HL-60/S4 (cell line): ENCODE data around the gene CD68.

Source experiments
- in situ Hi-C: fragments of 300-500 bp; cut with MboI; formaldehyde crosslinking; loops from 2 replicates; pipeline ENCODE4 v1.14.3; 2022; ENCODE audit warnings: low sequenced_read_pairs

The CD68 gene

DNA sequence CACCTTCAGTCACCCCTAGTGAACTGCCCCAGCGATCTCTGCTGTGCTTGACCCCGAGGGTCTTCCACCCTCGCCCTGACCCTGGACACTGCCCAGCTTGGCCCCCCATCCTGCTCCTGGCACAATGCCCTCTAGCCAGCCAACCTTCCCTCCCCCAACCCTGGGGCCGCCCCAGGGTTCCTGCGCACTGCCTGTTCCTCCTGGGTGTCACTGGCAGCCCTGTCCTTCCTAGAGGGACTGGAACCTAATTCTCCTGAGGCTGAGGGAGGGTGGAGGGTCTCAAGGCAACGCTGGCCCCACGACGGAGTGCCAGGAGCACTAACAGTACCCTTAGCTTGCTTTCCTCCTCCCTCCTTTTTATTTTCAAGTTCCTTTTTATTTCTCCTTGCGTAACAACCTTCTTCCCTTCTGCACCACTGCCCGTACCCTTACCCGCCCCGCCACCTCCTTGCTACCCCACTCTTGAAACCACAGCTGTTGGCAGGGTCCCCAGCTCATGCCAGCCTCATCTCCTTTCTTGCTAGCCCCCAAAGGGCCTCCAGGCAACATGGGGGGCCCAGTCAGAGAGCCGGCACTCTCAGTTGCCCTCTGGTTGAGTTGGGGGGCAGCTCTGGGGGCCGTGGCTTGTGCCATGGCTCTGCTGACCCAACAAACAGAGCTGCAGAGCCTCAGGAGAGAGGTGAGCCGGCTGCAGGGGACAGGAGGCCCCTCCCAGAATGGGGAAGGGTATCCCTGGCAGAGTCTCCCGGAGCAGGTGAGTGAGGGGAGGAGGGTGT lies 20.7 kb upstream of the CD68 start, which contains the start of gene TNFSF13:
TSS of gene TNFSF13 (plus strand) at position 207 of the 776 bp plus-strand sequence. CDS start at position 497, 290 bp downstream.
- in situ Hi-C loops = no loop called here

DNA sequence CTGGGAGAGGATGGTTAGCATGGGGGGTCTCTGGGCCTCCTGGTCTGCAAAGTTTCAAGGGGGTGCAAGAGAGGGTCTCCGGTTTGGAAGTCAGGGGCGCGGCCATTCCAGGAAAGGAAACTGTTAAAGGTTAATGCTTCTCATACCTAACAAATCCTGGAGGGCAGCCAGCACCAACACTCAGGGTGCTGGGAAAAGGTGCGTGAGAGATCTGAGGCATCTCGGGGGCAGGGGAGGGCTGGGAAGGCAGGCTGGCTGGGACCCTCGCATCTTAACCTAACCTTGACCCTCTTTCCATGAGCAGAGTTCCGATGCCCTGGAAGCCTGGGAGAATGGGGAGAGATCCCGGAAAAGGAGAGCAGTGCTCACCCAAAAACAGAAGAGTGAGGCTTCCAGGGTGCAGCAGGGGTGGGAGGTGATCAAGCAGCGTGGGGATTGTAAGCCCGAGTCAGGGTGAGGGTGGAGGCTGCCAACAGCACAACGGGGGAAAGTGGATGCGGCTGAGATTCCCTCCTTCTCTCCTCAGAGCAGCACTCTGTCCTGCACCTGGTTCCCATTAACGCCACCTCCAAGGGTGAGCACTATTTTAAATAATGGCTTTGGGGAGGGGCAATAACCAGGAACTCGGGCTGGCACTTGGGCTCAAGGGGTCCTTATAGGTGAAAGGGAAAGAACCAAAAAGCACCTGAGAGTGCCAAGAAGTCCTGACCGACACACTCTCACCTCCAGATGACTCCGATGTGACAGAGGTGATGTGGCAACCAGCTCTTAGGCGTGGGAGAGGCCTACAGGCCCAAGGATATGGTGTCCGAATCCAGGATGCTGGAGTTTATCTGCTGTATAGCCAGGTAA lies 19.9 kb upstream of the CD68 start:
- in situ Hi-C loops = no loop called here

DNA sequence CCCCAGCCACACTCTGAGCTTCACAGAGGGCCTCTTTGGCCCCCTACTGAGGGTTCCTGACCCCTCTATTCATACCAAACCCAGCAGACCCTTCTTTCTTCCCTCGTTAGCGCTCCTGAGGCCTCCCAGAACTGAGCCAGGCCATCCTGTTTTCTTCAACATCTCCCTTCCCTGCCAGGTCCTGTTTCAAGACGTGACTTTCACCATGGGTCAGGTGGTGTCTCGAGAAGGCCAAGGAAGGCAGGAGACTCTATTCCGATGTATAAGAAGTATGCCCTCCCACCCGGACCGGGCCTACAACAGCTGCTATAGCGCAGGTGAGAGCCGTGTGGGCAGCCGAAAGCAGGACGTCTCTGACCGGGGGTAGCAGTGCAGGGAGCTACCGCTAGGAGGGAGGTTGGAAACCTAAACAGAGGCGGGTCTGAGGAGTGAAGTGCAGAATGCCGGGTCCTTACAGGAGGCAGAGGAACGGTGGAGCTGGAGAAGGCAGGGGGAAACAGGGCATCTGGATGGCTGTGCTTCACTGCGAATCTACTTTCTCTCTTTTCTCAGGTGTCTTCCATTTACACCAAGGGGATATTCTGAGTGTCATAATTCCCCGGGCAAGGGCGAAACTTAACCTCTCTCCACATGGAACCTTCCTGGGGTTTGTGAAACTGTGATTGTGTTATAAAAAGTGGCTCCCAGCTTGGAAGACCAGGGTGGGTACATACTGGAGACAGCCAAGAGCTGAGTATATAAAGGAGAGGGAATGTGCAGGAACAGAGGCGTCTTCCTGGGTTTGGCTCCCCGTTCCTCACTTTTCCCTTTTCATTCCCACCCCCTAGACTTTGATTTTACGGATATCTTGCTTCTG lies 19.0 kb upstream of the CD68 start:
- in situ Hi-C loops = no loop called here

GRCh38 chr17:7561028-7561575 lies 18.3 kb upstream of the CD68 start:
- in situ Hi-C loops = no loop called here

DNA sequence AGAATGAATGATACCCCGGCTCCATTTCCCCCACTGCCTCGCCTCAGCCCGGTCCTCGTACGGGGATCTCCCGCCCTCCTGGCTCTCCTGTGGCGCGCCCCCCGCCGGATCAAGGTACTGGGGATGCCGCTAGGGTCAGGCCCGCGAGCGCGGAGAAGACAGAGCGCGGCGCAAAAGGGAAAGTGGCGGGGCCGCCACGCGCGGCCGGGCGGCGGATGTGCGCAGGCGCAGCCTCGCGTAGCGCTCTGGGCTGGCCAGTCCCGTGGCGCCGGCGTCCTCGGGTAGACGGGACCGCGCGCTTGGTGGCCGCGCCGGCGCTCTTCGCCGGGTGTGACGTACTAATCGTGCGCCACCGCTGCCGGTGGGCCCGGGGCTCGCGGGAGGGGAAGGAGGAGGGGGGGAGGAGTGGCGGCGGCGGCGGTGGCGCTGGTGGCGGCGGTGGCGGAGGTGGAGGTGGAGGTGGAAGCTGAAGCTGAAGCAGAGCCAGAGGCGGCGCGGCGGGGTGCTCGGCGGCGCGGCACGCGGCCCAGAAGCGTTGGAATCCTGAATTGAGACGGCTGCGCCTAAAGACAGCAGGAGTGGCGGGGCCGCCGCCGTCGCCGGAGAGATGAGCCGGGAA lies 17.7 kb upstream of the CD68 start, which contains the start of gene SENP3:
TSS of gene SENP3 (plus strand) at position 331 of the 619 bp plus-strand sequence. CDS start 1,158 bp downstream, outside the sequence.
- in situ Hi-C loops = no loop called here

- in situ Hi-C loops = no loop called here
Observed at GRCh38 chr17:7562208-7562605, 17.2 kb upstream of the CD68 start.

- in situ Hi-C loops = no loop called here
Observed at GRCh38 chr17:7563115-7563869, 16.1 kb upstream of the CD68 start.

DNA sequence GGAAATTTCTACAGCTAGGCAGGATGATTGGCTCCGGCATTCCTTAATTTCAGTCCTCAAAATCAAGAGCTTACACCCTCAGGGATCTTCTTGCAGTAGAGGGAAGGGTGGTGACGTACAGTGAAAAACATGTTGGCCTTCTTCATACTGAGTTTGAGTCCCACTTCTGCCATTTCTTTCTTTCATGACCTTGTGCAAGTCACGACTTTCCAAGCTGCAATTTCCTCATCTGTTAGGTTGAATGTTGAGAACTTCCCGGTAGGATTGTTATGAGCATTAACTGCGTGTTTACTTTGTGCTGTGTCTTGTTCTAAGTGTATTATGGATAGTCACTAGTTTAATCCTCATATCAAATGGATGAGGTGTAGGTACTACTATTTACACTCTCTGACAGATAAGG lies 9.9 kb upstream of the CD68 start:
- in situ Hi-C loops = no loop called here

- in situ Hi-C loops = no loop called here
Observed at GRCh38 chr17:7570351-7570750, 9.1 kb upstream of the CD68 start.

GRCh38 chr17:7572338-7572587 lies 7.2 kb upstream of the CD68 start:
- in situ Hi-C loops = no loop called here

- in situ Hi-C loops = no loop called here
Observed at GRCh38 chr17:7572588-7573323, 6.7 kb upstream of the CD68 start.

DNA sequence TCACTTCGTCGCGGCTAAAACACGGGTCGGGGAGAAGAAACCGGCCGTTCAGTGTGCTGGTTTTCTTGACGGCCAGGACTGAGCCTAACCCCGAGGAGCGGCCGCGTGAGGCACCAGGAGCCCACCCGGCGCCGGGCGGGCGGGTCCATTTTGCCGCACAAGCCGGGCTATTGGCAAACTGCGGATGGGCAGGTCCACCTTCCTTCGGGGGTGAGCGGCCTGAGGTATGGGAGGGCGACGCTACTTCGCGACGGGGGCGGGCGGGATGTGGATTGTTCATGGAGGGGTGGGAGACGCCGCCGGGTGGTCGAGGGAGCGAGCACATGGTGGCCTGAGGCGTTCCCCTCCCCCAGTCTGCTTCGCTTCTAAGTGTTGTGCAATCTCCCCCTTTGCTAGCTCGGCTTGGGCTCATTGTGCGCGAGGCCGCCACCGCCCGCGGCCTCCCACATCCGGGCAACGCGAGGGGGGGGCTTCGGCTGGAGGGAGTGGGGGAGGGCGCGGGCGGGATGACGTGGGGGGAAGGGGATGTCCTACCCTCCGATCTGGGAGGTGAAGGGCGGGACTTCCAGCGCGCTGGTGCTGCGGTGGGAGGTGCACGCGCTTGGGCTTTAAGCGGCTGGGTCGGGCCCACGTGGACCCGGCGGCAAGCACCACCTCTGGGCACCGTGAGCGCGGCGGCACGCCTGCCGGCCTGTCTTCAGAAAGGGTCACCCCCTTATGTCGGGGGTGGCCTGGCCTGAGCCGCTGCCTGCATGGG lies 5.9 kb upstream of the CD68 start:
- in situ Hi-C loops = no loop called here

- in situ Hi-C loops = no loop called here
Observed at GRCh38 chr17:7574176-7574953, 5.1 kb upstream of the CD68 start.

- in situ Hi-C loops = no loop called here
Observed at GRCh38 chr17:7575481-7575883, 4.0 kb upstream of the CD68 start.

GRCh38 chr17:7575959-7576358 lies 3.5 kb upstream of the CD68 start:
- in situ Hi-C loops = no loop called here

DNA sequence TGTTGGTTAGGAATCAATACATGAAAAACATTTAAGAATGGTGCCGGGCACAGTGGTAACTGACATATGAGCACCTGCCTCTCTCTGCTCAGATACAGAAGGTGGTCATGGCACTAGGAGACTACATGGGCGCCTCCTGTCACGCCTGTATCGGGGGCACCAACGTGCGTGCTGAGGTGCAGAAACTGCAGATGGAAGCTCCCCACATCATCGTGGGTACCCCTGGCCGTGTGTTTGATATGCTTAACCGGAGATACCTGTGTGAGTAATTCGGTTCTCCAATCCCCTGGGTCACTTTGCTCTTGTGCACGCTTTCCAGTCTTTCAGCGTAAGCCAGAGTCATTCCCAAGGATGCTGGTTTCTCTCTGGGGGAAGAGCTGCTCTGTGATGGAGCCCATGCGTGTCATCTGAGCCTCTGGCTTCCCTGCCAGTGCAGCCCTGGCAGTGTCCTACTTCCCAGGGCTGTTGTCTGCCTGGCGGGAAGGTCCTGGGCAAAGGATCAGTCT lies 3.0 kb upstream of the CD68 start:
- in situ Hi-C loops = no loop called here
